HG03354 (cell line): Measurements from ENCODE around the gene KIF3C.
"Not testable (repeated sequence)": the region's sequence is repeated elsewhere in the genome, so short reads cannot be mapped to it uniquely, and the experiment has no call there.

ENCODE experiments used
- ATAC-seq: cut with Tn5 transposase; IDR thresholded peaks from one replicate; pipeline ENCODE4 v1.9.1; 2021; ENCODE audit warnings: mild to moderate bottlenecking; ENCODE audit not compliant: unreplicated experiment, poor library complexity, severe bottlenecking

The KIF3C gene

GRCh38 chr2:25971596-25971995, 10.7 kb downstream of the KIF3C start:
- ATAC-seq = no peak

GRCh38 chr2:25966531-25967270, 15.6 kb downstream of the KIF3C start:
- no peak for ATAC-seq

GRCh38 chr2:25964891-25965290, 17.4 kb downstream of the KIF3C start:
- ATAC-seq = no peak

- no peak for ATAC-seq
Observed at GRCh38 chr2:25960920-25961319, 21.4 kb downstream of the KIF3C start.

GRCh38 chr2:25960396-25960795, 21.9 kb downstream of the KIF3C start:
- no peak for ATAC-seq

GRCh38 chr2:25958611-25959010, 23.7 kb downstream of the KIF3C start:
- ATAC-seq = not testable (repeated sequence)

GRCh38 chr2:25957743-25958142, 24.6 kb downstream of the KIF3C start:
- no peak for ATAC-seq

GRCh38 chr2:25955869-25956535, 26.3 kb downstream of the KIF3C start:
- ATAC-seq = no peak

GRCh38 chr2:25955036-25955435, 27.3 kb downstream of the KIF3C start:
- ATAC-seq = no peak

GRCh38 chr2:25954199-25954752, 28.0 kb downstream of the KIF3C start:
- ATAC-seq = no peak

- no peak for ATAC-seq
Observed at GRCh38 chr2:25951071-25951547, 31.2 kb downstream of the KIF3C start.

- ATAC-seq = no peak
Observed at GRCh38 chr2:25948437-25948836, 33.9 kb downstream of the KIF3C start.

- no peak for ATAC-seq
Observed at GRCh38 chr2:25941042-25941441, 41.3 kb downstream of the KIF3C start.

GRCh38 chr2:25939257-25939668, 43.0 kb downstream of the KIF3C start:
- no peak for ATAC-seq

GRCh38 chr2:25938345-25938744, 44.0 kb downstream of the KIF3C start:
- no peak for ATAC-seq

GRCh38 chr2:25936889-25937545, 45.3 kb downstream of the KIF3C start:
- no peak for ATAC-seq

- ATAC-seq = no peak
Observed at GRCh38 chr2:25933622-25934021, 48.7 kb downstream of the KIF3C start.

- ATAC-seq = no peak
Observed at GRCh38 chr2:25929789-25930473, 52.4 kb downstream of the KIF3C start.

- ATAC-seq = no peak
Observed at GRCh38 chr2:25928668-25929067, 53.6 kb downstream of the KIF3C start.
